IgD-negative memory B cell (primary cell): ENCODE results near the gene PANK3. TPM values are rescaled to one million over a fixed set of nuclear protein-coding genes. Genes with fewer than 3 reads are reported as not detected.
"Not testable (repeated sequence)": the region's sequence is repeated elsewhere in the genome, so short reads cannot be mapped to it uniquely, and the experiment has no call there.

Experiments used
- H3K27ac Mint-ChIP-seq, 3 donors: one replicate each; pipeline ENCODE4 v1.8.0; 2020 to 2022; ENCODE audit warnings: mild to moderate bottlenecking in 3 of 3, mixed read lengths in 3 of 3, moderate library complexity in 1 of 3
- H3K27me3 Mint-ChIP-seq: one replicate; pipeline ENCODE4 v1.8.0; 2021; ENCODE audit warnings: mixed read lengths
- H3K36me3 Mint-ChIP-seq: one replicate; pipeline ENCODE4 v1.8.0; 2020; ENCODE audit warnings: mild to moderate bottlenecking, mixed read lengths
- H3K4me1 Mint-ChIP-seq, 3 donors: one replicate each; pipeline ENCODE4 v1.8.0; 2020 to 2022; ENCODE audit warnings: mixed read lengths in 3 of 3, mild to moderate bottlenecking in 1 of 3
- H3K4me3 Mint-ChIP-seq, 4 donors: one replicate each; pipeline ENCODE4 v1.8.0; 2020 to 2022; ENCODE audit warnings: mild to moderate bottlenecking in 4 of 4, mixed read lengths in 4 of 4, moderate library complexity in 3 of 4
- H3K9me3 Mint-ChIP-seq, 3 donors: one replicate each; pipeline ENCODE4 v1.8.0; 2020 to 2021; ENCODE audit warnings: mixed read lengths in 3 of 3, mild to moderate bottlenecking in 1 of 3
- polyA plus RNA-seq: library from polyadenylated mRNA; unstranded; fragments of 300-500 nt; fragmentation: Illumina TruSeq; gene quantifications from one replicate; pipeline ENCODE4 v1.2.3, GENCODE V29; 2021

Gene PANK3
- polyA plus RNA-seq, 1 donor from 2014 or later = 5.1 TPM

DNA sequence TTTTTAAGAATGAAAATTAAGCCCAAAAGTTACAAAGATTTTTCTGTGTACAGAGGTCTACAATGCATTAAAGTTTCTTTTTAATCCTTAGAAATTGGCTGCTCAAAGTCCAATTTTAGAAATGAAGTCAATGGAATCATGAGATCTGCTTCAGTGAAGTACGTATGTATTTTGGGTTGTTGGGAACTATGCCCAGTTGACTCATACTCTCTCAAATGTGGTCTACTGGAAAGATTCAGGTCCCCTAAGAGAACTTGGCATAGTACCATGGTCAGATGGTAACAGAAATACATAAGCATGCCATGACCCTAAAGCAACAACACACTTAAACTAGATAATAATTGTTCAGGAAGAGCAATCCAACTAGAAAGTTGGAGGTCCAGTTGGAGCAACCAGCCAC, 27.0 kb downstream of the PANK3 start:
- H3K27ac Mint-ChIP-seq = no peak overlapping the region
- H3K27me3 Mint-ChIP-seq = no peaks in the 10 kb centered on the region
- peaks cover 12% of the 10 kb centered on the region for H3K36me3 Mint-ChIP-seq
- H3K4me3 Mint-ChIP-seq = no peak overlapping the region
- H3K4me1 Mint-ChIP-seq = no peaks in the 10 kb centered on the region
- H3K9me3 Mint-ChIP-seq = no peaks in the 10 kb centered on the region

- Mint-ChIP-seq H3K4me3 (no peak overlapping the region), H3K4me1 (no peaks in the 10 kb centered on the region), H3K27ac (no peak overlapping the region), H3K9me3 (no peaks in the 10 kb centered on the region), H3K27me3 (no peaks in the 10 kb centered on the region), H3K36me3 (peaks cover 12% of the 10 kb centered on the region)
Measured at GRCh38 chr5:168550656-168551055, 28.5 kb downstream of the PANK3 start.

GRCh38 chr5:168549554-168549953, 29.6 kb downstream of the PANK3 start:
- no peak overlapping the region for H3K27ac Mint-ChIP-seq
- no peaks in the 10 kb centered on the region for H3K4me1 Mint-ChIP-seq
- H3K36me3 Mint-ChIP-seq = peaks cover 12% of the 10 kb centered on the region
- H3K4me3 Mint-ChIP-seq = no peak overlapping the region
- no peaks in the 10 kb centered on the region for H3K27me3 Mint-ChIP-seq
- H3K9me3 Mint-ChIP-seq = peaks cover 0 to 4% (median 0%) of the 10 kb centered on the region in 3 donors

DNA sequence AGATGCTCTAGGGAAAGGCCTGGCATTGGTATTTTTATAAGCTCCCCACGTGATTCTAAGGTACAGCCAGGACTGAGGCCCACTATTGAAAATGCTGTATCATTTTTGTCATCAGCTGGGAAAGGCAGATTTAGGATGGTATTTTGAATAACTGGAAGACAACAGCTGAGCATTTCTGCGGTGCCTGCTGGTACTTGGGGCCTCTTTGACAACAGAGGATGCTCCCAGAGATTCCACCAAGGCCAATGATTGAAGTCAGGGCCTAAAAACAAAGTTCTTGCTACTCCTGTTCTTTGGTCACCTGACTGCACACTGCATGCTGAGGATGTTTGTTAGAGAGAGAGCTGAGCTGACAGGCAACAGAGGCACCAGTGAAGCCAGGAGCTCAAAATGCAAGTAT, 42.0 kb downstream of the PANK3 start:
- Mint-ChIP-seq H3K27me3 (peaks cover 3% of the 10 kb centered on the region), H3K4me1 (no peaks in the 10 kb centered on the region), H3K4me3 (no peak overlapping the region), H3K27ac (no peak overlapping the region), H3K9me3 (peaks cover 0 to 1% (median 0%) of the 10 kb centered on the region in 3 donors), H3K36me3 (no peaks in the 10 kb centered on the region)

DNA sequence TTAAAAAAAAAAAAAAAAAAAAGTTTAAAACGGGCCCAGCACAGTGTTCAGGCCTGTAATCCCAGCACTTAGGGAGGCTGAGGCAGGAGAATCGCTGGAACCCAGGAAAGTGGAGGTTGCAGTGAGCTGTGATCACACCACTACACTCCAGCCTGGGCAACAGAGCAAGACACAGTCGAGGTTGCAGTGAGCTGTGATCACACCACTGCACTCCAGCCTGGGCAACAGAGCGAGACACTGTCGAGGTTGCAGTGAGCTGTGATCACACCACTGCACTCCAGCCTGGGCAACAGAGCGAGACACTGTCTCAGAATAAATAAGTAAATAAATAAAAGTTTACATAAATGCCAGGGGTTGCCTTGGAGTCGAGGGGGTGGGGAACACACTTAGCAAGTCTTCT, 44.8 kb downstream of the PANK3 start:
- not testable (repeated sequence) for H3K36me3 Mint-ChIP-seq, H3K4me1 Mint-ChIP-seq, H3K4me3 Mint-ChIP-seq, H3K9me3 Mint-ChIP-seq, H3K27ac Mint-ChIP-seq
- peaks cover 23% of the 10 kb centered on the region for H3K27me3 Mint-ChIP-seq

DNA sequence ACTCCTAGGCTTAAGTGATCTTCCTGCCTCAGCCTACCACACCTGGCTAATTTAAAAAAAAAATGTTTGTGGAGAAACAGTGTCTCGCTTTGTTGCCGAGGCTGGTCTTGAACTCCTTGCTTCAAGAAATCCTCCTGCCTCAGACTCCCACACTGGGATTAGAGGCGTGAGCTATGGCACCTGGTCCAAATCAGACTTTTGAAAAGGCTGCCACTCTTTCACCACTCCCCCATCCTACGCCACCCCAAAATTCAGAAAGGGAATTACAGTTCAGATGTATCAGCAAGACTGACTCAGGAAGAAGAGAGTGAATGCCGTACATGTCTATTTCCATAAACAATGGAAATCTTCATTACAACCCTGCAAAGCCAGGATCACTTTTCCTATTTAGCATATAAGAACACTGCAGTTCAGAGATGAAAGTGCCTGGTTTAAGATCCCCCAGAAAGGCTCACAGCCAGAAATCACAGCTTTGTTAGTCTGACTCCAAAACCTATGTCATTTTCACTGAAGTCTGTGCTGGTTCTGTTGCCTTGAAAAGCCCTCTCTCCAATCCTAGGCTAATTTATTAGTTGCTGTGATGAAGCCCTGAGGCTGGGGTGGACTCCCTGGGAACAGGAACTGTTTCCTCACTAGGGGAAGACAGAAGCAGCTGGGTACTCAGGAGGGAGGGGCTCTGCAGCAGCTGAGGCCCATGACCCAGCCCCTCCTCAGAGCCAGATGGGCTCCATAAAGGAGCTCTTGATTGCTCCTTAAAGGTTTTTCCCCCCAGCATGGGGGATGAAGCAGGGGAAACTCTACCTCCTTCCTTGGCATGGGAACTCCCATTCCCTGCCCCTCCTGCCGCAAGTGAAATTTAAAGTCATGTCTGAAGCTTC, 46.9 kb downstream of the PANK3 start:
- H3K27ac Mint-ChIP-seq = no peak overlapping the region
- no peak overlapping the region for H3K4me3 Mint-ChIP-seq
- peaks cover 0 to 7% (median 3%) of the 10 kb centered on the region in 3 donors for H3K9me3 Mint-ChIP-seq
- peaks cover 6% of the 10 kb centered on the region for H3K36me3 Mint-ChIP-seq
- H3K4me1 Mint-ChIP-seq = peaks cover 0 to 5% (median 2%) of the 10 kb centered on the region in 3 donors
- peaks cover 39% of the 10 kb centered on the region for H3K27me3 Mint-ChIP-seq

GRCh38 chr5:168531191-168531590, 48.0 kb downstream of the PANK3 start:
- Mint-ChIP-seq H3K36me3 (peaks cover 6% of the 10 kb centered on the region), H3K4me3 (no peak overlapping the region), H3K4me1 (peaks cover 0 to 5% (median 4%) of the 10 kb centered on the region in 3 donors), H3K27me3 (peaks cover 39% of the 10 kb centered on the region), H3K9me3 (peaks cover 0 to 7% (median 3%) of the 10 kb centered on the region in 3 donors), H3K27ac (no peak overlapping the region)

GRCh38 chr5:168530621-168531150, 48.5 kb downstream of the PANK3 start:
- H3K27me3 Mint-ChIP-seq = peaks cover 39% of the 10 kb centered on the region
- peak overlapping the region in 1 of 3 donors; percentile 71 for H3K27ac Mint-ChIP-seq
- peaks cover 0 to 7% (median 3%) of the 10 kb centered on the region in 3 donors for H3K9me3 Mint-ChIP-seq
- H3K4me3 Mint-ChIP-seq = peak overlapping the region in 2 of 4 donors; percentile 35 to 83
- H3K36me3 Mint-ChIP-seq = peaks cover 6% of the 10 kb centered on the region
- H3K4me1 Mint-ChIP-seq = peaks cover 0 to 5% (median 4%) of the 10 kb centered on the region in 3 donors

DNA sequence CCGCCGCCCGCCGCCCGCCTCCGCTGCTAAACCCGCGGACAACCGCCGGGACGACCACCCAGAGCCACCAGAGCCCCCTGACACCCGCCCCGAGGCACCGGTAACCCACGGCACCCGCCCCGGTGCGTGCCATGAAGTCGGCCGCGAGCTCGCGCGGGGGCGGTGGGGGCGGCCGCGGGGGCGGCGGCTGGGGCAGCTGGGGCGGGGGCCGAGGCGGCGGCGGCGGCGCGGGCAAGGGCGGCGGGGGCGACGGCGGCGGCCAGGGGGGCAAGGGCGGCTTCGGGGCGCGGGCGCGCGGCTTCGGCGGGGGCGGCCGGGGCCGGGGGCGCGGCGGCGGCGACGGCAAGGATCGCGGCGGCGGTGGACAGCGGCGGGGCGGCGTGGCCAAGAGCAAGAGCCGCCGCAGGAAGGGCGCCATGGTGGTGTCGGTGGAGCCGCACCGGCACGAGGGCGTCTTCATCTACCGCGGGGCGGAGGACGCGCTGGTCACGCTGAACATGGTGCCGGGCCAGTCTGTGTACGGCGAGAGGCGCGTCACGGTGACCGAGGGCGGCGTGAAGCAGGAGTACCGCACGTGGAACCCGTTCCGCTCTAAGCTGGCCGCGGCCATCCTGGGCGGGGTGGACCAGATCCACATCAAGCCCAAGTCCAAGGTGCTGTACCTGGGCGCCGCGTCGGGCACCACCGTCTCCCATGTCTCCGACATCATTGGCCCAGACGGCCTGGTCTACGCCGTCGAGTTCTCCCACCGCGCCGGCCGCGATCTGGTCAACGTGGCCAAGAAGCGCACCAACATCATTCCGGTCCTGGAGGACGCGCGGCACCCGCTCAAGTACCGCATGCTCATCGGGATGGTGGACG, 49.6 kb downstream of the PANK3 start:
- Mint-ChIP-seq H3K4me1 (peaks cover 0 to 5% (median 4%) of the 10 kb centered on the region in 3 donors), H3K9me3 (peaks cover 0 to 7% (median 3%) of the 10 kb centered on the region in 3 donors), H3K36me3 (peaks cover 6% of the 10 kb centered on the region), H3K27ac (peak overlapping the region in 2 of 3 donors; percentile 71 to 80), H3K27me3 (peaks cover 39% of the 10 kb centered on the region), H3K4me3 (peak overlapping the region in 3 of 4 donors; percentile 25 to 83 (median 35))

GRCh38 chr5:168528521-168529373, 50.4 kb downstream of the PANK3 start, which contains the start of gene FBLL1:
Gene FBLL1, plus strand, starts transcription at chr5:168529305. Its CDS starts 200 bp downstream, at chr5:168529505.
- H3K36me3 Mint-ChIP-seq = peaks cover 6% of the 10 kb centered on the region
- peak within 1 kb of the TSS; percentile 24 to 83 (median 42) for H3K4me3 Mint-ChIP-seq
- H3K4me1 Mint-ChIP-seq = peaks cover 0 to 5% (median 4%) of the 10 kb centered on the region in 3 donors
- peaks cover 39% of the 10 kb centered on the region for H3K27me3 Mint-ChIP-seq
- H3K27ac Mint-ChIP-seq = peak within 1 kb of the TSS in 2 of 3 donors; percentile 71 to 80
- H3K9me3 Mint-ChIP-seq = peaks cover 0 to 7% (median 3%) of the 10 kb centered on the region in 3 donors

GRCh38 chr5:168527756-168528295, 51.3 kb downstream of the PANK3 start:
- H3K4me1 Mint-ChIP-seq = peaks cover 0 to 5% (median 4%) of the 10 kb centered on the region in 3 donors
- H3K36me3 Mint-ChIP-seq = peaks cover 6% of the 10 kb centered on the region
- peaks cover 39% of the 10 kb centered on the region for H3K27me3 Mint-ChIP-seq
- peak overlapping the region in 1 of 3 donors; percentile 3 for H3K27ac Mint-ChIP-seq
- peaks cover 0 to 7% (median 3%) of the 10 kb centered on the region in 3 donors for H3K9me3 Mint-ChIP-seq
- peak overlapping the region in 2 of 4 donors; percentile 17 to 80 for H3K4me3 Mint-ChIP-seq

- H3K27ac Mint-ChIP-seq = no peak overlapping the region
- H3K36me3 Mint-ChIP-seq = peaks cover 8% of the 10 kb centered on the region
- peaks cover 27% of the 10 kb centered on the region for H3K27me3 Mint-ChIP-seq
- H3K4me1 Mint-ChIP-seq = peaks cover 0 to 5% (median 4%) of the 10 kb centered on the region in 3 donors
- no peak overlapping the region for H3K4me3 Mint-ChIP-seq
- peaks cover 0 to 7% (median 3%) of the 10 kb centered on the region in 3 donors for H3K9me3 Mint-ChIP-seq
Measured at GRCh38 chr5:168525856-168526255, 53.3 kb downstream of the PANK3 start.

DNA sequence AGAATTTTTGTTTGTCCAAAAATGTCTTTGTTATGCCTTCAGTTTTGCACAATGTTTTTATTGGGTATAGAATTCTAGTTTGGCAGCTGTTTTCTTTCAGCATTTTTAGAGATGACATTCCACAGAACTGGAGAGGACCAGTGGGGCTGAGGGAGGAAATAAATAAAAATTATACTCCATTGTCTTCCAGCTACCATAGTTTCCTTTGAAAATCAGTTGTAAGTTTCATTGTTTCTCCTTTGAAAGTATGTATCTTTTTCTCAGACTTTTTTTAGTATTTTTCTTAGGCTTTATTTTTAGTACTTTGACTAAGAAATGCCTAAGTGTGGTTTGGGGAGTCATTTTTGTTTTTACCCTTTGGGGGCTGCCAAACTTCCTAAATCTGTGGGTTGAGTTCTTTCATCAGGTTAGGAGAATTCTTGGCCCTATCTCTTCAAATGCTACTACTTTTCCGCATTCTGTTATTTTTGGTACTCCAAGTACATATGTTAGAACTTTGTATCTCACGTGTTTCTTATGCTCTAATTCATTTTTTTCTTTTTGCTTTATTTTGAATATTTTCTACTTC, 65.2 kb downstream of the PANK3 start:
- no peak overlapping the region for H3K4me3 Mint-ChIP-seq
- H3K27ac Mint-ChIP-seq = peak overlapping the region in 1 of 3 donors; percentile 50
- H3K27me3 Mint-ChIP-seq = no peaks in the 10 kb centered on the region
- peaks cover 0 to 16% (median 1%) of the 10 kb centered on the region in 3 donors for H3K9me3 Mint-ChIP-seq
- H3K4me1 Mint-ChIP-seq = no peaks in the 10 kb centered on the region
- H3K36me3 Mint-ChIP-seq = peaks cover 49% of the 10 kb centered on the region
